ENCODE results near the gene ORAI1.
"Not testable (repeated sequence)": the region's sequence is repeated elsewhere in the genome, so short reads cannot be mapped to it uniquely, and the experiment has no call there.

The ORAI1 gene

GRCh38 chr12:121676190-121676589, 49.9 kb downstream of the ORAI1 start:
- H4K8ac ChIP-seq (ENCODE audit: low read depth, low read length) = no peak overlapping the region
- no peak overlapping the region for H3K23ac ChIP-seq (ENCODE audit: low read depth, low read length, poor library complexity)
- H2AK5ac ChIP-seq (ENCODE audit: low read depth, low read length) = no peak overlapping the region
- no peak overlapping the region for H2AFZ ChIP-seq (ENCODE audit: low read length)
- no peaks in the 10 kb centered on the region for H3K9me3 ChIP-seq (replicated peaks in 1 of 2; ENCODE audit: control insufficient read depth in 2 of 2, insufficient read depth in 1 of 2, low read depth in 1 of 2, low read length in 2 of 2)
- no peak overlapping the region for H3K18ac ChIP-seq (ENCODE audit: low read length)
- no peak overlapping the region for H3K4ac ChIP-seq (ENCODE audit: low read length)
- H2BK120ac ChIP-seq (ENCODE audit: low read depth, low read length) = no peak overlapping the region
- H3K4me1 ChIP-seq (ENCODE audit: control insufficient read depth in 2 of 2, insufficient read depth in 1 of 2, low read depth in 1 of 2, low read length in 2 of 2) = peaks cover 3 to 11% of the 10 kb centered on the region in 2 donors
- H3K4me3 ChIP-seq (ENCODE audit: low read length in 2 of 2) = no peak overlapping the region
- H4K91ac ChIP-seq (ENCODE audit: low read depth, low read length, poor library complexity) = no peak overlapping the region
- H3K79me1 ChIP-seq (ENCODE audit: low read depth, low read length) = no peaks in the 10 kb centered on the region
- WGBS, 2 donors (ENCODE audit: extremely low coverage in 2 of 2, insufficient read length in 2 of 2, insufficient replicate concordance in 1 of 2) = no CpG with 5 or more reads among the region's 5 CpGs
- no peak overlapping the region for H2BK12ac ChIP-seq (ENCODE audit: low read length)
- H3K9ac ChIP-seq (ENCODE audit: low read depth, low read length, poor library complexity) = no peak overlapping the region
- H3K4me2 ChIP-seq (ENCODE audit: insufficient read depth, low read length, poor library complexity, severe bottlenecking) = no peak overlapping the region
- H3K27me3 ChIP-seq (ENCODE audit: control insufficient read depth in 3 of 3, insufficient read depth in 3 of 3, low read depth in 1 of 3, low read length in 3 of 3) = no peaks in the 10 kb centered on the region
- peak overlapping the region; percentile 3 for H2BK15ac ChIP-seq (ENCODE audit: low read length)
- no peak overlapping the region for H3K27ac ChIP-seq (replicated peaks; ENCODE audit: low read length)
- no peak overlapping the region for H2BK5ac ChIP-seq (ENCODE audit: low read length)
- no peaks in the 10 kb centered on the region for H3K36me3 ChIP-seq (replicated peaks in 1 of 2; ENCODE audit: control insufficient read depth in 2 of 2, insufficient read depth in 2 of 2, low read length in 2 of 2)
- DNase-seq (ENCODE audit: low spot score) = no peak
- no peak overlapping the region for H3K14ac ChIP-seq (ENCODE audit: low read length)

GRCh38 chr12:121678305-121678704, 52.0 kb downstream of the ORAI1 start:
- Histone ChIP-seq H2BK5ac (ENCODE audit: low read length) (no peak overlapping the region), H2BK12ac (ENCODE audit: low read length) (no peak overlapping the region), H2AK5ac (ENCODE audit: low read depth, low read length) (no peak overlapping the region), H4K8ac (ENCODE audit: low read depth, low read length) (no peak overlapping the region), H3K18ac (ENCODE audit: low read length) (no peak overlapping the region), H3K27ac (replicated peaks; ENCODE audit: low read length) (no peak overlapping the region), H3K23ac (ENCODE audit: low read depth, low read length, poor library complexity) (no peak overlapping the region), H3K9me3 (replicated peaks in 1 of 2; ENCODE audit: control insufficient read depth in 2 of 2, insufficient read depth in 1 of 2, low read depth in 1 of 2, low read length in 2 of 2) (no peaks in the 10 kb centered on the region), H2BK15ac (ENCODE audit: low read length) (no peak overlapping the region), H3K36me3 (replicated peaks in 1 of 2; ENCODE audit: control insufficient read depth in 2 of 2, insufficient read depth in 2 of 2, low read length in 2 of 2) (no peaks in the 10 kb centered on the region), H3K4ac (ENCODE audit: low read length) (no peak overlapping the region), H3K79me1 (ENCODE audit: low read depth, low read length) (no peaks in the 10 kb centered on the region), H3K4me2 (ENCODE audit: insufficient read depth, low read length, poor library complexity, severe bottlenecking) (no peak overlapping the region), H2BK120ac (ENCODE audit: low read depth, low read length) (no peak overlapping the region), H4K91ac (ENCODE audit: low read depth, low read length, poor library complexity) (no peak overlapping the region), H3K4me1 (ENCODE audit: control insufficient read depth in 2 of 2, insufficient read depth in 1 of 2, low read depth in 1 of 2, low read length in 2 of 2) (peaks cover 3% of the 10 kb centered on the region in 2 donors), H2AFZ (ENCODE audit: low read length) (peak overlapping the region; percentile 82), H3K14ac (ENCODE audit: low read length) (no peak overlapping the region), H3K9ac (ENCODE audit: low read depth, low read length, poor library complexity) (no peak overlapping the region), H3K27me3 (ENCODE audit: control insufficient read depth in 3 of 3, insufficient read depth in 3 of 3, low read depth in 1 of 3, low read length in 3 of 3) (no peaks in the 10 kb centered on the region), H3K4me3 (ENCODE audit: low read length in 2 of 2) (no peak overlapping the region)
- WGBS, 2 donors (ENCODE audit: extremely low coverage in 2 of 2, insufficient read length in 2 of 2, insufficient replicate concordance in 1 of 2) = no CpG with 5 or more reads among the region's 3 CpGs
- DNase-seq (ENCODE audit: low spot score) = no peak

GRCh38 chr12:121678716-121679300, 52.5 kb downstream of the ORAI1 start:
- Histone ChIP-seq H3K4ac (ENCODE audit: low read length) (no peak overlapping the region), H3K27ac (replicated peaks; ENCODE audit: low read length) (no peak overlapping the region), H3K27me3 (ENCODE audit: control insufficient read depth in 3 of 3, insufficient read depth in 3 of 3, low read depth in 1 of 3, low read length in 3 of 3) (no peaks in the 10 kb centered on the region), H2BK12ac (ENCODE audit: low read length) (no peak overlapping the region), H2BK5ac (ENCODE audit: low read length) (no peak overlapping the region), H2AFZ (ENCODE audit: low read length) (peak overlapping the region; percentile 82), H3K4me3 (ENCODE audit: low read length in 2 of 2) (no peak overlapping the region), H4K8ac (ENCODE audit: low read depth, low read length) (no peak overlapping the region), H3K4me2 (ENCODE audit: insufficient read depth, low read length, poor library complexity, severe bottlenecking) (no peak overlapping the region), H3K79me1 (ENCODE audit: low read depth, low read length) (no peaks in the 10 kb centered on the region), H3K36me3 (replicated peaks in 1 of 2; ENCODE audit: control insufficient read depth in 2 of 2, insufficient read depth in 2 of 2, low read length in 2 of 2) (no peaks in the 10 kb centered on the region), H2AK5ac (ENCODE audit: low read depth, low read length) (no peak overlapping the region), H2BK15ac (ENCODE audit: low read length) (peak overlapping the region; percentile 8), H3K9ac (ENCODE audit: low read depth, low read length, poor library complexity) (no peak overlapping the region), H4K91ac (ENCODE audit: low read depth, low read length, poor library complexity) (no peak overlapping the region), H3K18ac (ENCODE audit: low read length) (peak overlapping the region; percentile 5), H3K23ac (ENCODE audit: low read depth, low read length, poor library complexity) (no peak overlapping the region), H2BK120ac (ENCODE audit: low read depth, low read length) (peak overlapping the region; percentile 5), H3K4me1 (ENCODE audit: control insufficient read depth in 2 of 2, insufficient read depth in 1 of 2, low read depth in 1 of 2, low read length in 2 of 2) (peaks cover 3% of the 10 kb centered on the region in 2 donors), H3K14ac (ENCODE audit: low read length) (no peak overlapping the region), H3K9me3 (replicated peaks in 1 of 2; ENCODE audit: control insufficient read depth in 2 of 2, insufficient read depth in 1 of 2, low read depth in 1 of 2, low read length in 2 of 2) (no peaks in the 10 kb centered on the region)
- WGBS, 2 donors (ENCODE audit: extremely low coverage in 2 of 2, insufficient read length in 2 of 2, insufficient replicate concordance in 1 of 2) = no CpG with 5 or more reads among the region's 9 CpGs
- no peak for DNase-seq (ENCODE audit: low spot score)

- not testable (repeated sequence) for H3K79me1 ChIP-seq (ENCODE audit: low read depth, low read length); H3K23ac ChIP-seq (ENCODE audit: low read depth, low read length, poor library complexity)
Measured at GRCh38 chr12:121679661-121680197, 53.4 kb downstream of the ORAI1 start.

More at GRCh38 chr12:121679661-121680197, 53.4 kb downstream of the ORAI1 start:
- H2AFZ ChIP-seq (ENCODE audit: low read length); DNase-seq (ENCODE audit: low spot score); H2BK120ac ChIP-seq (ENCODE audit: low read depth, low read length); H3K4ac ChIP-seq (ENCODE audit: low read length); H3K9me3 ChIP-seq (replicated peaks in 1 of 2; ENCODE audit: control insufficient read depth in 2 of 2, insufficient read depth in 1 of 2, low read depth in 1 of 2, low read length in 2 of 2); H3K4me2 ChIP-seq (ENCODE audit: insufficient read depth, low read length, poor library complexity, severe bottlenecking); H3K27ac ChIP-seq (replicated peaks; ENCODE audit: low read length); H3K18ac ChIP-seq (ENCODE audit: low read length); H2BK5ac ChIP-seq (ENCODE audit: low read length); H3K14ac ChIP-seq (ENCODE audit: low read length); H4K91ac ChIP-seq (ENCODE audit: low read depth, low read length, poor library complexity); H2BK12ac ChIP-seq (ENCODE audit: low read length); H4K8ac ChIP-seq (ENCODE audit: low read depth, low read length); H3K9ac ChIP-seq (ENCODE audit: low read depth, low read length, poor library complexity); H3K36me3 ChIP-seq (replicated peaks in 1 of 2; ENCODE audit: control insufficient read depth in 2 of 2, insufficient read depth in 2 of 2, low read length in 2 of 2); H3K27me3 ChIP-seq (ENCODE audit: control insufficient read depth in 3 of 3, insufficient read depth in 3 of 3, low read depth in 1 of 3, low read length in 3 of 3); H2AK5ac ChIP-seq (ENCODE audit: low read depth, low read length); H3K4me1 ChIP-seq (ENCODE audit: control insufficient read depth in 2 of 2, insufficient read depth in 1 of 2, low read depth in 1 of 2, low read length in 2 of 2); H2BK15ac ChIP-seq (ENCODE audit: low read length); H3K4me3 ChIP-seq (ENCODE audit: low read length in 2 of 2): not testable (repeated sequence)
- WGBS, 2 donors (ENCODE audit: extremely low coverage in 2 of 2, insufficient read length in 2 of 2, insufficient replicate concordance in 1 of 2) = no CpG with 5 or more reads among the region's 13 CpGs

Measured in neuronal stem cell (in vitro differentiated cells).